Endodermal cell (in vitro differentiated cells): Measurements from ENCODE around the gene PAX7. TPM values are rescaled to one million over a fixed set of nuclear protein-coding genes. Genes with fewer than 3 reads are reported as not detected.

ENCODE experiments used
- DNase-seq: peaks from one replicate; pipeline ENCODE4 v3.0.0-alpha.2; 2017
- H3K27ac ChIP-seq: 2 replicates; pipeline ENCODE4 v1.5.1; 2013; ENCODE audit warnings: mild to moderate bottlenecking, low read depth, low read length, moderate library complexity
- H3K27me3 ChIP-seq: 2 replicates; pipeline ENCODE4 v1.6.1; 2013; ENCODE audit warnings: mild to moderate bottlenecking, low read length, moderate library complexity; ENCODE audit not compliant: insufficient read depth, control insufficient read depth, poor library complexity, severe bottlenecking
- H3K36me3 ChIP-seq: 2 replicates; pipeline ENCODE4 v1.7.0; 2013; ENCODE audit warnings: mild to moderate bottlenecking, low read length, moderate library complexity; ENCODE audit not compliant: control insufficient read depth, insufficient read depth
- H3K4me1 ChIP-seq: one replicate; pipeline ENCODE4 v1.7.0; 2013; ENCODE audit warnings: low read length; ENCODE audit not compliant: control insufficient read depth, insufficient read depth
- H3K4me3 ChIP-seq: 2 replicates; pipeline ENCODE4 v1.5.1; 2013; ENCODE audit warnings: mild to moderate bottlenecking, low read length, moderate library complexity
- H3K9ac ChIP-seq: 2 replicates; pipeline ENCODE4 v1.6.1; 2013; ENCODE audit warnings: mild to moderate bottlenecking, low read length, moderate library complexity; ENCODE audit not compliant: poor library complexity, severe bottlenecking; ENCODE audit errors: extremely low read depth
- H3K9me3 ChIP-seq: 2 replicates; pipeline ENCODE4 v1.6.1; 2013; ENCODE audit warnings: mild to moderate bottlenecking, low read length, moderate library complexity; ENCODE audit not compliant: control insufficient read depth
- H3K27ac Mint-ChIP-seq: 2 replicates; pipeline ENCODE4 v1.8.0; 2020; ENCODE audit warnings: mixed read lengths
- H3K27me3 Mint-ChIP-seq: 2 replicates; pipeline ENCODE4 v1.8.0; 2021; ENCODE audit warnings: mild to moderate bottlenecking, mixed read lengths; ENCODE audit not compliant: insufficient read depth
- H3K36me3 Mint-ChIP-seq: 2 replicates; pipeline ENCODE4 v1.8.0; 2020; ENCODE audit warnings: low read depth, mixed read lengths
- H3K4me1 Mint-ChIP-seq: 2 replicates; pipeline ENCODE4 v1.8.0; 2020; ENCODE audit warnings: mixed read lengths
- H3K4me3 Mint-ChIP-seq: 2 replicates; pipeline ENCODE4 v1.8.0; 2020; ENCODE audit warnings: mild to moderate bottlenecking, moderate library complexity, mixed read lengths
- H3K9me3 Mint-ChIP-seq: 2 replicates; pipeline ENCODE4 v1.8.0; 2020; ENCODE audit warnings: mild to moderate bottlenecking, mixed read lengths
- WGBS, 2 experiments: methylation state at CpG; one replicate each; pipeline versions ENCODE4 v1.1.5 to v1.1.7; 2013; ENCODE audit warnings: missing lambda C conversion rate in 2 of 2, mixed read lengths in 1 of 2; ENCODE audit not compliant: insufficient coverage in 1 of 2, insufficient read length in 1 of 2; 5-methylcytosine and 5-hydroxymethylcytosine counted together
- total RNA-seq, 2 donors: library from RNA; stranded (reverse); fragmentation: NEBNext Ultra II Directional in 1 of 2; extraction: Animal tissue kit (Norgen Biotek cat#: 25700) in 1 of 2; gene quantifications; 2 replicates in 1 of 2; 3 replicates in 1 of 2; pipeline ENCODE4 v1.2.1, GENCODE V29; 2021
- TF ChIP-seq, protein P1 (sequence below): fragments of 200-600 bp; sonication (generic); conservative IDR thresholded peaks from 2 replicates; pipeline ENCODE4 v1.5.0; 2021; ENCODE audit warnings: antibody characterized with exemption, mild to moderate bottlenecking

The PAX7 gene
- total RNA-seq, 2 donors from 2014 or later, result 2.2 to 2.4 TPM

- 1 to 4% methylated on average over 11 to 29 of the region's 48 CpGs for WGBS, 2 experiments
- Histone ChIP-seq H3K9ac (no peak overlapping the region), H3K27ac (peak overlapping the region; percentile 34), H3K4me3 (no peak overlapping the region), H3K9me3 (no peaks in the 10 kb centered on the region), H3K27me3 (peaks cover 91% of the 10 kb centered on the region), H3K4me1 (peaks cover 7% of the 10 kb centered on the region), H3K36me3 (no peaks in the 10 kb centered on the region)
- Mint-ChIP-seq H3K4me3 (no peak overlapping the region), H3K36me3 (no peaks in the 10 kb centered on the region), H3K27ac (no peak overlapping the region), H3K4me1 (peaks cover 56% of the 10 kb centered on the region), H3K9me3 (no peaks in the 10 kb centered on the region), H3K27me3 (peaks cover 94% of the 10 kb centered on the region)
- TF ChIP-seq, protein P1, sequence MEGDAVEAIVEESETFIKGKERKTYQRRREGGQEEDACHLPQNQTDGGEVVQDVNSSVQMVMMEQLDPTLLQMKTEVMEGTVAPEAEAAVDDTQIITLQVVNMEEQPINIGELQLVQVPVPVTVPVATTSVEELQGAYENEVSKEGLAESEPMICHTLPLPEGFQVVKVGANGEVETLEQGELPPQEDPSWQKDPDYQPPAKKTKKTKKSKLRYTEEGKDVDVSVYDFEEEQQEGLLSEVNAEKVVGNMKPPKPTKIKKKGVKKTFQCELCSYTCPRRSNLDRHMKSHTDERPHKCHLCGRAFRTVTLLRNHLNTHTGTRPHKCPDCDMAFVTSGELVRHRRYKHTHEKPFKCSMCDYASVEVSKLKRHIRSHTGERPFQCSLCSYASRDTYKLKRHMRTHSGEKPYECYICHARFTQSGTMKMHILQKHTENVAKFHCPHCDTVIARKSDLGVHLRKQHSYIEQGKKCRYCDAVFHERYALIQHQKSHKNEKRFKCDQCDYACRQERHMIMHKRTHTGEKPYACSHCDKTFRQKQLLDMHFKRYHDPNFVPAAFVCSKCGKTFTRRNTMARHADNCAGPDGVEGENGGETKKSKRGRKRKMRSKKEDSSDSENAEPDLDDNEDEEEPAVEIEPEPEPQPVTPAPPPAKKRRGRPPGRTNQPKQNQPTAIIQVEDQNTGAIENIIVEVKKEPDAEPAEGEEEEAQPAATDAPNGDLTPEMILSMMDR, result no peak
- DNase-seq, result peak; percentile 82
Measured at GRCh38 chr1:18646786-18647410, 16.3 kb downstream of the PAX7 start.

DNA sequence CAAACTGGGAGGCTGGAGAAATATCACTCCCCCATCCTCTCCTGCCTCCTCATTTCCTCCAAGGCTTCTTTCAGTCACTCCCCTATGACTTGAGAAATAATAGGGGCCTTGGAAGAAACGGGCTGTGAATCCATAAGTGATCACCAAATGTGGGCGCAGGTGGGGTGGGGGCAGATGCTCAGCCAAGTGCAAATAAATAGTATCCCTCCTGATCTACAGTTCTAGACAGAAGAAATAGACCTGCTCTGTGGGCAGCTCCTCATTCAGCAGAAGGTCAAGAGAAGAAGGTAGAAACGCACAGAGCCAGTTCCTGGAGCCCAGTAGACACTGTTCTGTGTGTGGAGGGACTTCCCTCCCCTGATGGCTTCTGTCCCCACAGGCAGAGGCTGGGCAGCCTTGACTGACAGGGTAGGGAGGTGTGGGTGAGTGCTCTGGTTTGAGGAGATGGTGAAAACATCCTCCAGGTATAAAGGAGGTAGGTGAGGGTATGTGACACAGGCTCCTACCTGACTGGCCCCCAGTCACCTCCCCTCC lies 17.1 kb downstream of the PAX7 start:
- no peak overlapping the region for H3K4me3 Mint-ChIP-seq
- peaks cover 91% of the 10 kb centered on the region for H3K27me3 ChIP-seq
- H3K4me3 ChIP-seq, result no peak overlapping the region
- H3K9ac ChIP-seq, result no peak overlapping the region
- H3K36me3 Mint-ChIP-seq, result no peaks in the 10 kb centered on the region
- H3K27me3 Mint-ChIP-seq, result peaks cover 97% of the 10 kb centered on the region
- 17 to 47% methylated on average over 1 to 3 of the region's 3 CpGs for WGBS, 2 experiments
- H3K9me3 ChIP-seq, result no peaks in the 10 kb centered on the region
- H3K36me3 ChIP-seq, result no peaks in the 10 kb centered on the region
- no peaks in the 10 kb centered on the region for H3K9me3 Mint-ChIP-seq
- H3K27ac ChIP-seq, result no peak overlapping the region
- peaks cover 57% of the 10 kb centered on the region for H3K4me1 Mint-ChIP-seq
- no peak for DNase-seq
- no peak overlapping the region for H3K27ac Mint-ChIP-seq
- peaks cover 7% of the 10 kb centered on the region for H3K4me1 ChIP-seq
- TF ChIP-seq, protein P1, result no peak

GRCh38 chr1:18649693-18650370 lies 19.2 kb downstream of the PAX7 start:
- WGBS, 2 experiments, result 18 to 26% methylated on average over 3 to 5 of the region's 5 CpGs
- no peak overlapping the region for H3K4me3 ChIP-seq
- H3K27ac Mint-ChIP-seq, result peak overlapping the region; percentile 23
- no peaks in the 10 kb centered on the region for H3K36me3 Mint-ChIP-seq
- peaks cover 12% of the 10 kb centered on the region for H3K4me1 ChIP-seq
- H3K9me3 Mint-ChIP-seq, result no peaks in the 10 kb centered on the region
- peaks cover 57% of the 10 kb centered on the region for H3K4me1 Mint-ChIP-seq
- H3K36me3 ChIP-seq, result no peaks in the 10 kb centered on the region
- no peak overlapping the region for H3K9ac ChIP-seq
- peak; percentile 81 for DNase-seq
- H3K27me3 ChIP-seq, result peaks cover 94% of the 10 kb centered on the region
- no peak overlapping the region for H3K4me3 Mint-ChIP-seq
- TF ChIP-seq, protein P1, result peak; percentile 35
- H3K27ac ChIP-seq, result no peak overlapping the region
- H3K27me3 Mint-ChIP-seq, result peaks cover 97% of the 10 kb centered on the region
- H3K9me3 ChIP-seq, result no peaks in the 10 kb centered on the region
